ENCODE measurements around the gene NAV1. TPM values are rescaled to one million over a fixed set of nuclear protein-coding genes. Genes with fewer than 3 reads are reported as not detected.

NAV1 gene
- total and polyA plus RNA-seq, 9 of the 15 experiments (the other 6 are each of a cell fraction or from before 2014, with no cell fraction given), result 0.91 to 16.8 (median 3.2) TPM

DNA sequence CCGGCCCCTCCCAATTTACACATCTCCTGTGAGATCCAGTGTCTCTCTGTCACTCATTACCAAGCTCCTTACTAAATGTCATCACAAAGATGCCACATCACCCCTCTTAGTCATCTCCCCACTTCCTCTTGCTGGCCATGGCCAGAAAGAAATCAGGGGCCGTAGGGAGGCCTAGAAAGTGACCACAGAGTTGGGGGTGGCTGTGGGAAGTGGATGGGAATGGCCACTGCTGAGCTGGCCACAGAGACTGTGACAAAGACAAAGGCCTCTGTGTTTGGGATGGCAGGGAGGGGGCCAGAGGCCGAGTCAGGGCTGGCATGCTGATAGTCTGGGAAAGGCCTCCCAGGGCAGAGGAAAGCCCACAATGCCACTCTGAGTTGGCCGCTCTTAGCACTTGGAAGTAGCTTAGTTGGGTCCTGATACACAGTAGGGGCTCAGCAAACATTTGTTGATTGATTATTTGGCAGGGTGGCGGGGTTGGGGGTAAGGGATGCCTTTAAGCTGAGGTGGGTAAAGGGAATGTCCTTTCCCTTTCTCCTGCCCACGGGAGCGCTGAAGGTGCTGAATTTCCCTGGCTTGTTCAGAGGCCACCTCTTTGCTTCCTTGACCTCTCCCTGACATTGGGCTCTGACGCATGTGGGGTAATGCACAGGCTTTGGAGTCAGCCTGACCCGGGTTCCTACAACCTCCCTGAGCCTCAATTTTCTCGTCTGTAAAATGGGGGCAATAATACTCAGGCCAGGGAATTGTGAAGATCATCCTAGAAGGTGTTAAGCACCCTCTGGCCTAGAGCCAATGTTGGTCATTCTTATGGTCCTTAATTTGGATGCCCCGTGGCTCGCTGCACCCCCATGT, 13.2 kb downstream of the NAV1 start (continued):
- TF ChIP-seq, protein P1, sequence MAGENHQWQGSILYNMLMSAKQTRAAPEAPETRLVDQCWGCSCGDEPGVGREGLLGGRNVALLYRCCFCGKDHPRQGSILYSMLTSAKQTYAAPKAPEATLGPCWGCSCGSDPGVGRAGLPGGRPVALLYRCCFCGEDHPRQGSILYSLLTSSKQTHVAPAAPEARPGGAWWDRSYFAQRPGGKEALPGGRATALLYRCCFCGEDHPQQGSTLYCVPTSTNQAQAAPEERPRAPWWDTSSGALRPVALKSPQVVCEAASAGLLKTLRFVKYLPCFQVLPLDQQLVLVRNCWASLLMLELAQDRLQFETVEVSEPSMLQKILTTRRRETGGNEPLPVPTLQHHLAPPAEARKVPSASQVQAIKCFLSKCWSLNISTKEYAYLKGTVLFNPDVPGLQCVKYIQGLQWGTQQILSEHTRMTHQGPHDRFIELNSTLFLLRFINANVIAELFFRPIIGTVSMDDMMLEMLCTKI (IDR thresholded peaks at IDR 0.05; ENCODE audit: partially characterized antibody), result no peak
- TF ChIP-seq HMGN3 (IDR thresholded peaks at IDR 0.05; ENCODE audit: borderline replicate concordance, extremely low read depth, insufficient read length, low read depth, low read length) (no peak), ZFP1 (CRISPR knock-in tag; IDR thresholded peaks at IDR 0.05) (no peak), SRSF7 (optimal IDR thresholded peaks at IDR 0.05; ENCODE audit: low read depth, low read length) (no peak), MEF2D (tag; conservative IDR thresholded peaks at IDR 0.05; ENCODE audit: low read depth) (no peak), DMBX1 (CRISPR knock-in tag; IDR thresholded peaks at IDR 0.05; ENCODE audit: borderline replicate concordance) (no peak; the same call in 1 of the 2 replicates), GTF2E2 (tag; IDR thresholded peaks at IDR 0.05) (no peak), ZNF780A (CRISPR knock-in tag; IDR thresholded peaks at IDR 0.05) (no peak), PRMT5 (CRISPR knock-in tag; IDR thresholded peaks at IDR 0.05) (no peak), PPARD (CRISPR knock-in tag; IDR thresholded peaks at IDR 0.05) (no peak), KDM5B (IDR thresholded peaks at IDR 0.05; ENCODE audit: insufficient replicate concordance, low read depth, low read length) (no peak), ZNF12 (CRISPR knock-in tag; IDR thresholded peaks at IDR 0.05) (no peak), C11orf30 (IDR thresholded peaks at IDR 0.05; ENCODE audit: low read depth) (peak; percentile 74; the same call in 1 of the 2 replicates)
- TF ChIP-seq, protein P2, sequence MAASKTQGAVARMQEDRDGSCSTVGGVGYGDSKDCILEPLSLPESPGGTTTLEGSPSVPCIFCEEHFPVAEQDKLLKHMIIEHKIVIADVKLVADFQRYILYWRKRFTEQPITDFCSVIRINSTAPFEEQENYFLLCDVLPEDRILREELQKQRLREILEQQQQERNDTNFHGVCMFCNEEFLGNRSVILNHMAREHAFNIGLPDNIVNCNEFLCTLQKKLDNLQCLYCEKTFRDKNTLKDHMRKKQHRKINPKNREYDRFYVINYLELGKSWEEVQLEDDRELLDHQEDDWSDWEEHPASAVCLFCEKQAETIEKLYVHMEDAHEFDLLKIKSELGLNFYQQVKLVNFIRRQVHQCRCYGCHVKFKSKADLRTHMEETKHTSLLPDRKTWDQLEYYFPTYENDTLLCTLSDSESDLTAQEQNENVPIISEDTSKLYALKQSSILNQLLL (CRISPR knock-in tag; IDR thresholded peaks at IDR 0.05; ENCODE audit: borderline replicate concordance), result no peak
- TF ChIP-seq, protein P3, sequence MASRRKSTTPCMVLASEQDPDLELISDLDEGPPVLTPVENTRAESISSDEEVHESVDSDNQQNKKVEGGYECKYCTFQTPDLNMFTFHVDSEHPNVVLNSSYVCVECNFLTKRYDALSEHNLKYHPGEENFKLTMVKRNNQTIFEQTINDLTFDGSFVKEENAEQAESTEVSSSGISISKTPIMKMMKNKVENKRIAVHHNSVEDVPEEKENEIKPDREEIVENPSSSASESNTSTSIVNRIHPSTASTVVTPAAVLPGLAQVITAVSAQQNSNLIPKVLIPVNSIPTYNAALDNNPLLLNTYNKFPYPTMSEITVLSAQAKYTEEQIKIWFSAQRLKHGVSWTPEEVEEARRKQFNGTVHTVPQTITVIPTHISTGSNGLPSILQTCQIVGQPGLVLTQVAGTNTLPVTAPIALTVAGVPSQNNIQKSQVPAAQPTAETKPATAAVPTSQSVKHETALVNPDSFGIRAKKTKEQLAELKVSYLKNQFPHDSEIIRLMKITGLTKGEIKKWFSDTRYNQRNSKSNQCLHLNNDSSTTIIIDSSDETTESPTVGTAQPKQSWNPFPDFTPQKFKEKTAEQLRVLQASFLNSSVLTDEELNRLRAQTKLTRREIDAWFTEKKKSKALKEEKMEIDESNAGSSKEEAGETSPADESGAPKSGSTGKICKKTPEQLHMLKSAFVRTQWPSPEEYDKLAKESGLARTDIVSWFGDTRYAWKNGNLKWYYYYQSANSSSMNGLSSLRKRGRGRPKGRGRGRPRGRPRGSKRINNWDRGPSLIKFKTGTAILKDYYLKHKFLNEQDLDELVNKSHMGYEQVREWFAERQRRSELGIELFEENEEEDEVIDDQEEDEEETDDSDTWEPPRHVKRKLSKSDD (conservative IDR thresholded peaks at IDR 0.05; ENCODE audit: low read length), result no peak
- TF ChIP-seq, protein P4, sequence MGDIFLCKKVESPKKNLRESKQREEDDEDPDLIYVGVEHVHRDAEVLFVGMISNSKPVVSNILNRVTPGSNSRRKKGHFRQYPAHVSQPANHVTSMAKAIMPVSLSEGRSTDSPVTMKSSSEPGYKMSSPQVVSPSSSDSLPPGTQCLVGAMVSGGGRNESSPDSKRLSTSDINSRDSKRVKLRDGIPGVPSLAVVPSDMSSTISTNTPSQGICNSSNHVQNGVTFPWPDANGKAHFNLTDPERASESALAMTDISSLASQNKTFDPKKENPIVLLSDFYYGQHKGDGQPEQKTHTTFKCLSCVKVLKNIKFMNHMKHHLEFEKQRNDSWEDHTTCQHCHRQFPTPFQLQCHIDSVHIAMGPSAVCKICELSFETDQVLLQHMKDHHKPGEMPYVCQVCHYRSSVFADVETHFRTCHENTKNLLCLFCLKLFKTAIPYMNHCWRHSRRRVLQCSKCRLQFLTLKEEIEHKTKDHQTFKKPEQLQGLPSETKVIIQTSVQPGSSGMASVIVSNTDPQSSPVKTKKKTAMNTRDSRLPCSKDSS (IDR thresholded peaks at IDR 0.05; ENCODE audit: low read depth, partially characterized antibody), result no peak
- TF ChIP-seq, protein P5, sequence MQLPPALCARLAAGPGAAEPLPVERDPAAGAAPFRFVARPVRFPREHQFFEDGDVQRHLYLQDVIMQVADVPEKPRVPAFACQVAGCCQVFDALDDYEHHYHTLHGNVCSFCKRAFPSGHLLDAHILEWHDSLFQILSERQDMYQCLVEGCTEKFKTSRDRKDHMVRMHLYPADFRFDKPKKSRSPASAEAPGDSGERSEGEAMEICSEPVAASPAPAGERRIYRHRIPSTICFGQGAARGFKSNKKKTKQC (CRISPR knock-in tag; IDR thresholded peaks at IDR 0.05), result no peak

All from K562 (cell line).